D721Med (cell line): ENCODE measurements around the gene CHST3.

Experiments used
- DNase-seq: peaks from one replicate; pipeline ENCODE4 v3.0.0; 2011; ENCODE audit warnings: low spot score; ENCODE audit not compliant: insufficient read length
- FAIRE-seq: peaks from 2 replicates; lab custom pipeline; 2011; peaks lifted over from hg19 to GRCh38; lab: Jason Lieb, UNC
- CTCF ChIP-seq: IDR thresholded peaks from 2 replicates; pipeline ENCODE4 v1.5.1; 2012; ENCODE audit warnings: mild to moderate bottlenecking, control low read depth; ENCODE audit not compliant: insufficient read depth; ENCODE audit errors: missing control alignments

CHST3 gene

DNA sequence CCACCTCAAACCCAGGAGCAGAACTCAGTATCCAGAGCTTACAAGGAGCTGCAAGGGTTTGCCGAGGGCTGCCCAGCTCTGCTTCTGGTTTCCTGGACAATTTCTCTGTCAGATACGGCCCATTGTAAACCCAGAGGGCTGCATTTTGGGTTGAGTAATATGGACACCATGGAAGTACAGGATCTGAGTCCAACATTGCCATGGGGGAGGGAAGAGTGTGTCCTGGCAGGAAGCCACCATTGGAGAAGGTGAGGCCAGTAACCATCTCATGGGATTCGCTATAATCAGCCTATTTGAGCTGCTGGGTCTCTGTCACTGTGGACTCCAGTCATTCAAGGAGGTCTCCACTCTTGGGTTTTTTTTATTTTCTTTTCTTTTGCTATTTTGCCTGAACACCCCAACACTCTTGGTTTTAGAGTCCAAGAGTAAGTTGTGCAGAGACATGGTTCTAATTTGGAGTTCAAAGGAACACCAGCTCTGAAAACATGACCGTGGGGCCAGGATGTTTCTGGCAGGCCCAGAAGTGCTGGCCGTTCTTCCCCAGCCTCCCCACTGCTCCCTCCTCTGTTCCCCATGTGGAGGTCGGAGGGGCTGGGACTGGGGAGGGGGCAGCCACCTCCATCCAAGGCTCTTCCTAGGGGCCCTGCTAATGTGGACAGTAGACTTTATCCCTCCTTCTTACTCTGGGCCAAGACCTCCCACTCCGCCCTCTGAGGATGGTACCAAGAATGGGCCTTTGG lies 46.2 kb downstream of the CHST3 start:
- FAIRE-seq (no peak), DNase-seq (no peak)
- no peak for TF ChIP-seq CTCF

DNA sequence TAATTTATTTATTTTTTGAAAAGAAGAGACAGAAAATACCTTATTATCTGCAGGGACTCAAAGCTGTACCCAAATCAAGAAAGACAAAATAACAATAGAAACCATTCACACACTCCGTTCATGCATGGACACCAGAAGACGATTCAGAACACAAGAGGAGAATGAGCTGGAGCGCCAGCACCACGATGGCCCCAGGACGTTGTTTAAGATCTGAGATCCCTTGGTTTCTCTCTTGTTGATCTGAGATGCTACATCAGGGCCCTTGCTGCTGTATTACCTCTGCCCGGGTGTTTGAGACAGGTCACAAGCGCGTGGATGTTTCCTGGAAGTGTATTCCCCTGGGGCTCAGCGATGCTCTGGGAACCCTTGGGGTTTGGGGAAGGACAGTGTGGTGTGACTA lies 46.8 kb downstream of the CHST3 start:
- DNase-seq: no peak
- no peak for FAIRE-seq

GRCh38 chr10:72011468-72011867 lies 47.3 kb downstream of the CHST3 start:
- no peak for TF ChIP-seq CTCF
- DNase-seq (no peak), FAIRE-seq (no peak)

More for the DNA sequence above, 46.8 kb downstream of the CHST3 start:
- no peak for TF ChIP-seq CTCF

- no peak for DNase-seq
- FAIRE-seq: no peak
- no peak for TF ChIP-seq CTCF
Measured at GRCh38 chr10:72011976-72012512, 47.8 kb downstream of the CHST3 start.

- DNase-seq: no peak
- FAIRE-seq: no peak
Measured at GRCh38 chr10:72012796-72013195, 48.6 kb downstream of the CHST3 start.

GRCh38 chr10:72013202-72013945 lies 49.2 kb downstream of the CHST3 start:
- FAIRE-seq (no peak), DNase-seq (no peak)
- no peak for TF ChIP-seq CTCF

More at GRCh38 chr10:72012796-72013195, 48.6 kb downstream of the CHST3 start:
- TF ChIP-seq CTCF: no peak
